ENCODE data around the gene SULT2B1. TPM values are rescaled to one million over a fixed set of nuclear protein-coding genes. Genes with fewer than 3 reads are reported as not detected.

SULT2B1 gene
- total and polyA plus RNA-seq, 2 of the 4 experiments (the other 2 are of a cell fraction): 0.09 TPM; not detected in 1

GRCh38 chr19:48613852-48614435 lies 62.0 kb downstream of the SULT2B1 start:
- ATAC-seq (ENCODE audit: low read depth): peak; percentile 2; the same call in 1 of the 2 replicates

More at GRCh38 chr19:48613852-48614435, 62.0 kb downstream of the SULT2B1 start:
- Histone ChIP-seq H3K36me3 (ENCODE audit: control insufficient read depth, insufficient read depth, low read length) (peaks cover 28% of the 10 kb centered on the region), H2BK15ac (ENCODE audit: low read depth, low read length) (no peak overlapping the region), H3K14ac (replicated peaks; ENCODE audit: low read depth, low read length) (no peak overlapping the region), H3K56ac (ENCODE audit: extremely low read depth, insufficient read depth, low read length) (no peak overlapping the region), H2AK5ac (ENCODE audit: low read depth, low read length) (no peak overlapping the region), H3K4me3 (ENCODE audit: insufficient read depth, low read depth, low read length) (no peak overlapping the region), H3K79me1 (ENCODE audit: low read depth in 1 of 2, low read length in 2 of 2) (peaks cover 8 to 36% of the 10 kb centered on the region in 2 experiments; a peak in 3 of 4 replicates), H3K4ac (ENCODE audit: low read depth, low read length) (no peak overlapping the region), H2BK120ac (ENCODE audit: low read depth, low read length) (no peak overlapping the region), H2BK5ac (ENCODE audit: low read depth, low read length, poor library complexity, severe bottlenecking) (no peak overlapping the region), H3K9ac (ENCODE audit: low read depth, low read length) (no peak overlapping the region), H4K8ac (ENCODE audit: low read depth in 2 of 2, low read length in 2 of 2) (no peak overlapping the region; a peak in 1 of 4 replicates), H3K23ac (ENCODE audit: low read depth, low read length) (no peak overlapping the region), H3K4me2 (ENCODE audit: low read depth, low read length) (no peak overlapping the region), H3K9me3 (ENCODE audit: control insufficient read depth, insufficient read depth, low read length) (no peaks in the 10 kb centered on the region), H4K5ac (ENCODE audit: low read depth, low read length) (no peak overlapping the region), H2AFZ (replicated peaks; ENCODE audit: low read length, poor library complexity) (no peak overlapping the region), H3K18ac (ENCODE audit: low read depth, low read length) (no peak overlapping the region), H2AK9ac (replicated peaks; ENCODE audit: low read depth, low read length, poor library complexity) (no peak overlapping the region), H2BK20ac (ENCODE audit: low read depth, low read length) (no peak overlapping the region), H3K9me1 (ENCODE audit: insufficient read depth, low read length) (no peaks in the 10 kb centered on the region), H3K27me3 (ENCODE audit: control insufficient read depth, insufficient read depth, low read length) (no peaks in the 10 kb centered on the region), H4K91ac (ENCODE audit: insufficient read depth, low read depth, low read length) (no peak overlapping the region), H3K27ac (ENCODE audit: insufficient read depth, low read length) (no peak overlapping the region), H4K20me1 (ENCODE audit: insufficient read depth, low read length) (peaks cover 53% of the 10 kb centered on the region), H3K4me1 (ENCODE audit: control insufficient read depth, insufficient read depth, low read length) (peaks cover 8% of the 10 kb centered on the region)
- ChIA-PET CTCF (no interaction called here), POLR2A (ENCODE audit: unreplicated experiment) (no interaction called here)
- intact Hi-C loops (cut with micrococcal nuclease): no loop called here
- dilution Hi-C loops (cut with HindIII; ENCODE audit: low sequenced_read_pairs, unreplicated experiment): no loop called here
- TF ChIP-seq USF2 (IDR thresholded peaks at IDR 0.05; ENCODE audit: low read depth, low read length) (no peak), MXI1 (IDR thresholded peaks at IDR 0.05; ENCODE audit: borderline replicate concordance, low read depth, low read length) (no peak), NFE2L2 (IDR thresholded peaks at IDR 0.05; ENCODE audit: low read depth, low read length) (no peak), MAZ (IDR thresholded peaks at IDR 0.05; ENCODE audit: borderline replicate concordance, low read depth, low read length) (no peak), POLR2A (IDR thresholded peaks at IDR 0.05; ENCODE audit: low read depth, low read length) (peak; percentile 53; the same call in 1 of the 2 replicates)
- DNase-seq: no peak
- WGBS, 2 experiments (ENCODE audit: extremely low coverage in 2 of 2, insufficient read length in 1 of 2): 68% methylated on average over 11 of the region's 13 CpGs; no CpG with 5 or more reads in 1 of the 2 experiments
- in situ Hi-C loops (cut with MboI; ENCODE audit: low sequenced_read_pairs): no loop called here
- BruUV-seq (replicated peaks): no TSS peak
